ENCODE data around the gene BUD13.

The BUD13 gene

DNA sequence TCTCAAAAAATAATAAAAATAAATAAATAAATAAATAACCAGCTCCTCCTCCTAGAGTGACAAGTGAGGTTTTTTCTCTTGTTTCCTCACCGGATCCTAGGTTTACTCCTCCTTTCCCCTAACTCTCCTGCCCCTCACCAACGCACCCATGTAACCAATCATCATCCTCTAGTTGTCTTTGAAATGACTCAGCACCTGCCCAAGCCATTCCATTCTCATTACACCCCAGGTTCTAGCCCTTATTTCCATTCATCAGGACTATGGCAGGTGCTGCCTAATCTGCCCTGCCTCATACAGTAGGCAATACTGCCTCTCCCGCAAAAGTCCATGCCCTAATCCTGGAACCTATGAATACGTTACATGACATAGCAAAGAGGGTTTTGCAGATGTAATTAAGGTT lies 60.4 kb downstream of the BUD13 start:
- no peak for DNase-seq

DNA sequence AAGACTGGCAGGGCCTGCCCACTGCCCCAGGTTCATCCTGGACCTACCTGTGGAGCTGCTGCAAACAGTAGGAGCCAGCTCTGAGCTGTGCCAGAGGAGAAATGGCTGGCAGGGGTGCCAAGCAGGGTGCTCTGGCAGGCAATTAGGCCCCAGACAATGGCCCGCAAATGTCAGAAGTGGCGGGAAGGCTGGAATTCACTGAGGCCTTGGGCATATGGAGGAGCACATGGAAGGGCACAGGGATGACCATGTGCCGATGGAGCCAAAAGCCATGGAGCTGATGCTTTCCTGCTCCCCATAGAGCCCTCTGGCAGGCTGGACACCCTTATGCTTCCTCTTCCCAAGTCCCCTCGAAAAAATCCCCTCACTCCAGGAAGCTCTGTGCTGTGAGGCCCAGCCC lies 62.0 kb downstream of the BUD13 start:
- no peak for DNase-seq

- no peak for DNase-seq
These were observed 62.6 kb downstream of the BUD13 start for GRCh38 chr11:116710001-116710674.

- DNase-seq = no peak
These were observed 65.0 kb downstream of the BUD13 start for GRCh38 chr11:116707746-116708145.

- no peak for DNase-seq
These were observed 65.6 kb downstream of the BUD13 start for GRCh38 chr11:116707161-116707629.

DNA sequence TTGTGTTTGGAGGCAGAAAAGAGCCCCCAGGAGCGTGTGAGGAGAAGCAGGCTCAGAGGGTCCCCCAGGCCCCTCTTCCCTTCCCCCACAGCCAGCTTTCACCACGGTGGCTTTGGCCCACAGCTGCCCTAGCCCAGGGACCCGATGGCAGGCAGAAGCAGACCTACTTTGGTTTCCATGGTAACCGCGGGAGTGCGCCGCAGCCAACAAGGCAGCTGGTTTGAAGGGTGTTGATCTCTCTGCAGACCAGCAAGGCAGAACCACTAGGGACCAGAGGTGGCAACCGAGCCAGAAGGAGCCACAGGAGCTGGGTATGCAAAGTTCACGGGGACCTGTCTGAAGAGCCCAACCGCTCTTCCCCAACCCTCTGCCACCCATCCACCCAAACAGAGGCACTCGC lies 69.4 kb downstream of the BUD13 start:
- no peak for DNase-seq

DNA sequence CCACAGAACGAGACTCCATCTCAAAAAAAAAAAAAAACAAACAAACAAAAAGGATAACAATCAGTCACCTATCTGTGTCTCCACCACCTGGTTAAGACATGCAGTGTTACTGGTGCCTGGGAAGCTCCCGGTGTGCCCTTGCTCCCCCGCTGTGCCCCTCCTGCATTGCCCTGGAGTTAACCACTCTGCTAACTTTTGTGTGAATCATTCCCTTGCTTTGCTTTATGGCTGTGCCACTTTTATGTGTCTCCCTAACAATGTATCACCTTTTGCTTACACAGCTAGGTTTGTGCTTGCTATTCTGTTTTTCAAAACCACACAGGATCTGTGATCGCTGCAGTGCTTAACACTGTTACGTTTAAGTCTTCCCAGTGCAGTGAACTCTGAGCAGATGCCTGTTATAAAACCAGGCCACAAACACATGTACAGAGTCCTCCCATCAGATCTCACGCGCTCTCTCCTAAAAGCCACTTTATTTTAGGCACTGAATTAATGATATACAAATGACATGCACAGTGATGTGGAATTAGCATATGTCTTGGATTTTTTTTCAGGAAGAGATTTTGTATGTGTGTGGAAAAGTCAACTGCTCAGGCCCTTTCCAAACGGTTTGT lies 69.9 kb downstream of the BUD13 start:
- no peak for DNase-seq

GRCh38 chr11:116701876-116702275 lies 70.9 kb downstream of the BUD13 start:
- DNase-seq = no peak

DNA sequence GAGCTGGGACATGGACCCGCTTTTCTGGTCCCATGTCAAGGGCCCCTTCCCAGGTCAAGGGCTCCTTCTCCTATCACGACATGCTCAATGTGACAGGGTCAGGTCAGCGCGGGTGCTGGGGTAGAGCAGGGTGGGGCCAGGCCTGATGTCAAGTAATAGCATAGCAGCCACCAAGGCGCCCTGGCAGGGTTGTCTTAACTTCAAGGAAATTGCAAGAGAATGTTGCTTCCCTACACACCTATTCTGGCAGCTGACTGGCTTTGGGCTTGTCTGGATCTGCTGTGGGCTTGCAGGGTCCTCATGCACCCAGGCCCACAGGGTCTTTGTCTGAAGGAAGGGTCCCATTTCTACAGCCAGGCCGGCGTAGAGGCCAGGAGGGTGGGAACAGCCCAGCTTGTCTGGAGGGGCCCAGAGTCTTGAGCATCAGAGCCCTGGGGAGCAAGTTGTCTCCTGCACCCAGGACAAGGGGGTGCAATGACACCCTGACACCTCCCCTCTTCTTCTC lies 71.4 kb downstream of the BUD13 start:
- DNase-seq = no peak

DNA sequence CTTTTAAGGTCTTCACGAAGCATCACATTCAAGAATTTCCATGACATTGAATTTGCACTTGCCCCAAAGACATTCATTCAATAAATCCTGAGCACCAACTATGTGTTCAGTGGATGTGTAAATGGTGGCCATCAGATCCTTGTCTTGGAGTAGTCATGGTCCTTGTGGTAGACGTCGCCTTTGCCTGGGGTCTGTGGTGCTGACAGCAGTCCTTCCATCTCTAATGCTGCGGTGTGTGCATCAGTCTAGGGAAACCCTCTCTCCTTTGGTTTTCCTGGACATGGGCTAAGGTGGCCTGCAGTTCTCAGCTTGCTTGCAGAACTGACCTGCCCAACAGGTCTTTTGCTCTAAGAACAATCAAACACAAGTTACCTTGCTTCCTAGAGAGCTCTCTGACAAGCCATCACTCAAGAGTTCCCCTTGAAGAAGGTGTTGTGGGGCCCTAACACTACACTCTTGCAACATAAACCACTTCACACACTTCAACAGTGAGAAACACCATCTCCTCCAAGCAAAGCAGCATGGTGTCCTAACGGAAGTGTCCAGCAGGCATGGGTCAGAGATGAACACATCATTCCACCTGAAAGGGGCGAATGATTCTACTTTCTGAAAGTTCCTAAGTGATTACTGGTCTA lies 72.1 kb downstream of the BUD13 start:
- DNase-seq = no peak

All from CD4-positive, alpha-beta T cell treated with Interleukin-21 for 1 hour (primary cell).